ENCODE measurements around the gene DHX16. TPM values are rescaled to one million over a fixed set of nuclear protein-coding genes. Genes with fewer than 3 reads are reported as not detected.

Gene DHX16
- total RNA-seq, 1 experiment from 2014 or later: 32.2 TPM

GRCh38 chr6:30626484-30627366, 46.1 kb downstream of the DHX16 start, which contains the start of gene ATAT1:
Gene ATAT1 (plus strand): TSS chr6:30626874.
- TF ChIP-seq GRHL2 (CRISPR knock-in tag; IDR thresholded peaks at IDR 0.05; ENCODE audit: insufficient replicate concordance, severe bottlenecking) (no peak), IRF2 (CRISPR knock-in tag; IDR thresholded peaks at IDR 0.05; ENCODE audit: borderline replicate concordance, low read depth) (no peak), EMX1 (CRISPR knock-in tag; IDR thresholded peaks at IDR 0.05) (peak; percentile 89), ZNF416 (CRISPR knock-in tag; IDR thresholded peaks at IDR 0.05) (0 out of 2 replicates have a peak, but pooled peaks have one; percentile 21), GTF2I (CRISPR knock-in tag; conservative IDR thresholded peaks at IDR 0.05) (no peak), ZNF121 (CRISPR knock-in tag; IDR thresholded peaks at IDR 0.05) (no peak), PRRX2 (CRISPR knock-in tag; IDR thresholded peaks at IDR 0.05) (peak; percentile 85), SP1 (CRISPR knock-in tag; conservative IDR thresholded peaks at IDR 0.05) (peak; percentile 75), ZNF396 (CRISPR knock-in tag; IDR thresholded peaks at IDR 0.05; ENCODE audit: borderline replicate concordance) (no peak), ZNF671 (CRISPR knock-in tag; IDR thresholded peaks at IDR 0.05) (0 out of 2 replicates have a peak, but pooled peaks have one; percentile 46), ERG (CRISPR knock-in tag; IDR thresholded peaks at IDR 0.05) (peak; percentile 70; the same call in 1 of the 2 replicates), GABPB1 (CRISPR knock-in tag; IDR thresholded peaks at IDR 0.05) (peak; percentile 61), CREM (CRISPR knock-in tag; IDR thresholded peaks at IDR 0.05) (peak; percentile 89), NFE2L1 (CRISPR knock-in tag; IDR thresholded peaks at IDR 0.05) (peak; percentile 15; the same call in 1 of the 2 replicates), NFATC4 (CRISPR knock-in tag; IDR thresholded peaks at IDR 0.05) (peak; percentile 81), FOXK1 (CRISPR knock-in tag; IDR thresholded peaks at IDR 0.05) (peak; percentile 78), CREB1 (CRISPR knock-in tag; IDR thresholded peaks at IDR 0.05) (0 out of 2 replicates have a peak, but pooled peaks have one; percentile 67), CBFB (CRISPR knock-in tag; IDR thresholded peaks at IDR 0.05; ENCODE audit: low read depth) (no peak), FOXP1 (CRISPR knock-in tag; IDR thresholded peaks at IDR 0.05; ENCODE audit: borderline replicate concordance) (peak; percentile 67; the same call in 1 of the 2 replicates), NR2C2 (CRISPR knock-in tag; IDR thresholded peaks at IDR 0.05) (peak; percentile 87), HMGXB4 (CRISPR knock-in tag; IDR thresholded peaks at IDR 0.05) (no peak), TEAD1 (CRISPR knock-in tag; IDR thresholded peaks at IDR 0.05) (no peak; the same call in 1 of the 2 replicates), FOXP4 (CRISPR knock-in tag; IDR thresholded peaks at IDR 0.05) (peak; percentile 65)
- TF ChIP-seq, protein P1, sequence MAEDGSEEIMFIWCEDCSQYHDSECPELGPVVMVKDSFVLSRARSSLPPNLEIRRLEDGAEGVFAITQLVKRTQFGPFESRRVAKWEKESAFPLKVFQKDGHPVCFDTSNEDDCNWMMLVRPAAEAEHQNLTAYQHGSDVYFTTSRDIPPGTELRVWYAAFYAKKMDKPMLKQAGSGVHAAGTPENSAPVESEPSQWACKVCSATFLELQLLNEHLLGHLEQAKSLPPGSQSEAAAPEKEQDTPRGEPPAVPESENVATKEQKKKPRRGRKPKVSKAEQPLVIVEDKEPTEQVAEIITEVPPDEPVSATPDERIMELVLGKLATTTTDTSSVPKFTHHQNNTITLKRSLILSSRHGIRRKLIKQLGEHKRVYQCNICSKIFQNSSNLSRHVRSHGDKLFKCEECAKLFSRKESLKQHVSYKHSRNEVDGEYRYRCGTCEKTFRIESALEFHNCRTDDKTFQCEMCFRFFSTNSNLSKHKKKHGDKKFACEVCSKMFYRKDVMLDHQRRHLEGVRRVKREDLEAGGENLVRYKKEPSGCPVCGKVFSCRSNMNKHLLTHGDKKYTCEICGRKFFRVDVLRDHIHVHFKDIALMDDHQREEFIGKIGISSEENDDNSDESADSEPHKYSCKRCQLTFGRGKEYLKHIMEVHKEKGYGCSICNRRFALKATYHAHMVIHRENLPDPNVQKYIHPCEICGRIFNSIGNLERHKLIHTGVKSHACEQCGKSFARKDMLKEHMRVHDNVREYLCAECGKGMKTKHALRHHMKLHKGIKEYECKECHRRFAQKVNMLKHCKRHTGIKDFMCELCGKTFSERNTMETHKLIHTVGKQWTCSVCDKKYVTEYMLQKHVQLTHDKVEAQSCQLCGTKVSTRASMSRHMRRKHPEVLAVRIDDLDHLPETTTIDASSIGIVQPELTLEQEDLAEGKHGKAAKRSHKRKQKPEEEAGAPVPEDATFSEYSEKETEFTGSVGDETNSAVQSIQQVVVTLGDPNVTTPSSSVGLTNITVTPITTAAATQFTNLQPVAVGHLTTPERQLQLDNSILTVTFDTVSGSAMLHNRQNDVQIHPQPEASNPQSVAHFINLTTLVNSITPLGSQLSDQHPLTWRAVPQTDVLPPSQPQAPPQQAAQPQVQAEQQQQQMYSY (CRISPR knock-in tag; IDR thresholded peaks at IDR 0.05): peak; percentile 43; the same call in 1 of the 2 replicates
- TF ChIP-seq, protein P2, sequence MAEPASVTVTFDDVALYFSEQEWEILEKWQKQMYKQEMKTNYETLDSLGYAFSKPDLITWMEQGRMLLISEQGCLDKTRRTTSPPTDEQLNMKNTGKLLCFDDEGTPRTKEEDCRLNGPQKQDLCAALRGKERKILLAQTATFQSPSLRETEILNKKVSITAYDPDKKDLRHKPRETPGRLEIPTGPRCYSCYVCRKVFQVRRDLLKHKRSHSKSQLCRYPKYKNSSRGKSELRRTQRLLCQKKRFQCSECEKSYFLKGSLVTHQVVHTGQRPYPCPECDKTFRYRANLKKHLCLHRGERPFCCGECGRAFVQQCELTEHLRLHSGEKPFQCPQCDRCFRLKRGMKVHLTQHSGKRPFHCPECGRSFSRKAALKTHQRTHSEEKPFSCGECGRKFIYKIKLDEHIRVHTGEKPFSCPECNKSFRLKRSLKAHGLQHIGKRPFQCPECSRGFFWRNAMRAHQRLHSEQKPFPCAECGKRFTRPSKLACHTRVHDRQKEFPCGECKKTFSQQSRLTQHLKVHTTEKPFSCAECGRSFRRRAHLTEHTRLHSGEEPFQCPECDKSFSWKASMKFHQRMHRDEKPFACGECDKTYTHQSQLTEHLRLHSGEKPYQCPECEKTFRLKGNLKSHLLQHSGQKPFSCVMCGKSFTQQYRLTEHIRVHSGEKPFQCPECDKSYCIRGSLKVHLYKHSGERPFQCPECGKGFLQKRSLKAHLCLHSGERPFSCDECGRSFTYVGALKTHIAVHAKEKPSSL (CRISPR knock-in tag; conservative IDR thresholded peaks at IDR 0.05): peak; percentile 73
- no peaks in the 10 kb centered on the region for H3K27me3 Mint-ChIP-seq (ENCODE audit: low read depth)
- no peaks in the 10 kb centered on the region for H3K9me3 Mint-ChIP-seq
- DNase-seq (ENCODE audit: low spot score) (peak; percentile 88), ATAC-seq (peak; percentile 97)
- H3K36me3 Mint-ChIP-seq: peaks cover 64% of the 10 kb centered on the region
- H3K27ac Mint-ChIP-seq: peak within 1 kb of the TSS; percentile 94
- POLR2A ChIA-PET: interaction anchor here (1.2 kb wide), 1 partner anchor 12 kb away, joined by 7 read pairs; no protein-coding TSS in a partner anchor
- peaks cover 14% of the 10 kb centered on the region for H3K4me1 Mint-ChIP-seq
- CTCF ChIA-PET: interaction anchor here (0.6 to 1.4 kb wide), 7 partner anchors 9 to 104 kb away, joined by 3 to 6 read pairs (median 4); partner anchors contain the start of genes DHX16, MRPS18B and PPP1R10
- H3K4me3 Mint-ChIP-seq: peak within 1 kb of the TSS; percentile 89
